Activated effector memory CD4-positive, alpha-beta T cell treated with Interleukin-2 at 50 U/mL for 16 hours (primary cell): ENCODE results near the gene DEAF1.

Experiments used
- DNase-seq: peaks from one replicate; pipeline ENCODE4 v3.0.0-alpha.2; 2020

Gene DEAF1

GRCh38 chr11:620201-620600 lies 74.8 kb downstream of the DEAF1 start:
- no peak for DNase-seq

- DNase-seq: no peak
These were observed 75.4 kb downstream of the DEAF1 start for GRCh38 chr11:619628-620050.

GRCh38 chr11:618856-619627 lies 76.0 kb downstream of the DEAF1 start:
- DNase-seq: no peak

DNA sequence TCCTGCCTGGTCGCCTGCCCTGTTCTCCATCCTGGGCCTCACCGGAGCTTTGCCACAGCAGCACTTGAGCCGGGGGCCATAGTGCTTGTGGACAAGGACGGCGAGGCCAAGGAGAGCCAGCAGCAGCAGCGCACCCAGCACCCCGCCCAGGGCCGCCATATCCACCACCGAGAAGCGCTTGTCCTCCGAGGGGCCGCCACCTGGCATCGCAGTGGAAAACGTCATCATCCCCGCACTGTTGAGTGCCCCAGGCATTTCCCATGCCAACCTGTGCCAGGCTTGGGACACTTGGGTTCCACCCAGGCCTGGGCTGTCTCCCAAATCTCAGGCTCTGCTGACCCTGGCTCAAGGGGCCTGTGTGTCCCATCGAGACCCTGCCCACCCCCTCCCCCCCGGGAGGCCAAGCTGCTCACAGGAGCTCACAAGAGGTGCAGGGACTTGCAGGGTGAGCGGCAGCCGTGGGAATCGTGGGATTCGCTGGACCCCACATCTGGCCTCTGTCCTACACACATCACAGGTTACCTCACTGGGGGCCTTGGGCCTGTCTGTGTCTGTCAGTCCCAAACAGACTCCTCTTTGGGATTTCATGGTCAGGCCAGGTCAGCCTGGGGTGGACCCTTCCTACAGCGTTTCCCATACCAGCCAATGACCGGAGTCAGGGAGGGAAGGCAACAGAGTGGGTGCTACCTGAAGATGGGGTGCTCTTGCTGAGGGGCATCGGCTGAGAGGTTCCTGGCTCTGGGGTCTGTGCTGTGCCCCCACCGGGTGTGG lies 76.9 kb downstream of the DEAF1 start:
- DNase-seq: no peak

DNA sequence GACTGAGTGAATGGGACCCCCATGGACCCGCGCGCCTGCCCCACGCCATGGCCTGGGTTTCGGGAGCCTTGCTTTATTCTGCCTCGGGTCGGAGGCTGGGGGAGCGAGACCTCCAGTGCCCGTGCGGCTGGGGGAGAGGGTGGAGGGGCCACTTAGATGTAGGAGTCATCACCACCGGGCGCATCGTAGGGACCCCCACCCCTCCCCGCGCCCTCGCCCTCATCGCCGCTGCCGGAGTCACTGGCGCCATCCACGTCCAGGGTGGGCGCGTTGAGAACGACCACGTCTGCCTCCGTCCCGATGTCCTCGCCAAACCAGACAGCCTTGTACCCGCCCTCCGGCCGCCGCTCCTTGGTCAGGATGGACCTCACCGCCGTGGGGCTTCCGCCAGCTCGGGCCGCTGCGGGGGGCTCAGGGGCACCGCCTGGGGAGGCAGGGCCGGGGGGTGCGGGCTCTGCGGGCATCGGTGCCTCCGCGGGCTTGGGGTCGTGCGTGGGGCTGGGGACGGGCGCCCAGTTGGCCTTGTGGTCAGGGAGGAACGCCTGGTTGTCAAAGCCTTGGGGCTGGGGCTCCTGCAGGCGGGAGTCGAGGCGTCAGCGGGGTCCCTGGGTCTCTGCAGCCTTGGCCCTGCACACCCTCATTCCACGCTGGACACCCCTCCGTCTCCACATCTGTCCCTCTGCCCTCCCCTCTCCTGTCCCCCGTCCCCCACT lies 77.7 kb downstream of the DEAF1 start:
- no peak for DNase-seq

DNA sequence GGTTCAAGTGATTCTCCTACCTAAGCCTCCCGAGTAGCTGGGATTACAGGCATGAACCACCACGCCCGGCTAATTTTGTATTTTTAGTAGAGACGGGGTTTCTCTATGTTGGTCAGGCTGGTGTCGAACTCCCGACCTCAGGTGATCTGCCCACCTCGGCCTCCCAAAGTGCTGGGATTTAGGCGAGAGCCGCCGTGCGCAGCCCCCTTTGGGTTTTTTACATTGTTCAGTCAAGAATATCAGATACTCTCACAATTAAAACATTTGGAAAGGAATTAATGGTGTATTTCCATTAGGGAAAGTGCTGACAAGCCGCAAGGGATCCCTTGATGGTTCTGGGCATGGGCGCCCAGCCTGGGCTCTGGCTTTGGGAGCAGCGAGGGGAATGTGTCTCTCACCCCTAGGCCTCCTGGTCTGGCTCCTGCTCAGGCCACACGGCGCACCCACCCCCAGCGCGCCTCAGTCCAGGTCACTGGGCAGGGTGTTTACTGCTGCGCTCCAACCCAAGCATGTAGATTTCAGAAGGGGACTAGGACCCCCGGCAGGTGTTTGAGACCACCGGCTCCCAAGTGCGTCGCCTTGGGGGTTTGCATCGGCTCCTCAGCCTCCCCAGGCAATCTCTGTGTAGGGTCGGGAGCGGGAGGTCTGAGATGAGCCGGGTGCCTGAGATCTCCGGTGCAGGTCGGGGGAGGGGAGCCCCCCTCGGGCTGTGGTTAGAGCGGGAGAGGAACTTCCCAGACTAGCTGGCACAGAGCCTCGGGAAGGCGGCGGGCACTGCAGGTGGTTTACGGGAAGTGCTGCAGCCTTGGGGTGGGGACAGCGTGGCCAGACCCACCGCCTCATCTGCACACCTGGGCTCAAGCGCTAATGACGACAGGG lies 78.5 kb downstream of the DEAF1 start:
- DNase-seq: no peak

GRCh38 chr11:615504-616319 lies 79.3 kb downstream of the DEAF1 start, which contains the start of gene IRF7:
Gene IRF7, minus strand, starts transcription at chr11:615950. Its CDS starts 586 bp downstream, at chr11:615364.
- peak; percentile 82 for DNase-seq

- DNase-seq: no peak
These were observed 80.2 kb downstream of the DEAF1 start for GRCh38 chr11:614623-615503.

DNA sequence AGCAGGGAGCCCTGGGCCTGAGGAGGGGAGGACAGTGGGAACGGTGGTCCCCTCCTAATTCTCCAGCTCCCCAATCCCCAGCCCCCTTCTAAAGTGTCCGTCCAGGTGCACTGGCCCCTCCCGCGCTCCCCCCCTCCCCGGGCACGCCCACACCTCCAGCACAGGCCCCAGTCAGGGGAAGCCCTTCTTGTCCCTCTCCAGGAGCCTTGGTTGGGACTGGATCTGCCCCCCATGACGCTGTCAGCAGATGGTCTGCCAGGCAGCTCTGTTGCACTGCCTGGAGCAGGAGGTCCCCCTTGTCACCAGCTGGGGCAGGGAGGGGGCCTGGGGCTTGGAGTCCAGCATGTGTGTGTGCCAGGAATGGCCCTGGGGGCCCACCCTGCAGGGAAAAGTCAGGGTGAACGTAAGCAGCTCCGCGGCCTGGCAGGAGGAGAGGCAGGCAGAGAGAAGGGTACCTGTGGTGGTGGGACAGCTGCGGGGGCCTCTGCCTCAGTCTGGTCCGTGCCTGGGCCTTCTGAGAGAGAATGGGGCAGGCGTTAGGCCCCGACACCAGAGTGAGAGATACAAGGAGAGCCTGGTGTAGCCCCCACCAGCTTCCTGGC lies 80.9 kb downstream of the DEAF1 start:
- no peak for DNase-seq

GRCh38 chr11:613369-613968 lies 81.6 kb downstream of the DEAF1 start:
- peak; percentile 61 for DNase-seq

- no peak for DNase-seq
These were observed 82.1 kb downstream of the DEAF1 start for GRCh38 chr11:612961-613300.

DNA sequence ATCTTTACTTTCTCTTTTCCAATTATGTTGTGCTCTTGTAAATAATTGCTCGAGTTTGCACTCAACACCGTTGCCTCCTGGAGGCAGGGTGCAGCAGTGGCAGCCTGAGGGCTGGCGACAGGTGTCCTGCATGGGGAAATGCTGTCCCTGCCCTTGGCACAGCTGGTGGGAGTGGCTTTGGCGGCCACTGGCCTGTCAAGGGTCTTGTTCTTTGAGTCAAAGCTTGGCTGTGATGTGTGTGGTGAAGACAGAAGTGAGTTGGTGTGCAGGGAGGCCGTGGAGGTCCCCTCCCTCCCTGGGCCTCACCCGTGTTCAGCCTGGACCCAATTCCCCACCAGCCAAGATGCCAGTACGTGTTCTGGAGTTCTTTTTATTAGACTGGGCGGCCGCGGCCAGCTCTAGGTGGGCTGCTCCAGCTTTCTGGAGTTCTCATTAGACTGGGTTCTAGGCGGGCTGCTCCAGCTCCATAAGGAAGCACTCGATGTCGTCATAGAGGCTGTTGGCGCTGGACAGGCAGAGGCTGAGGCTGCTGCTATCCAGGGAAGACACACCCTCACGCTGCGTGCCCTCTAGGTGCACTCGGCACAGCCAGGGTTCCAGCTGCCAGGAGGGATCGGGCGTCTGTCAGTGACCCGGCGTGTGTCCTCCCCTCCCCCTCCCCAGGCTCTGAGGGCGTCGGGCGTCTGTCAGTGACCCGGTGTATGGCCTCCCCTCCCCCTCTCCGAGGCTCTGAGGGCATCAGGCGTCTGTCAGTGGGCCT lies 82.6 kb downstream of the DEAF1 start:
- DNase-seq: no peak

DNA sequence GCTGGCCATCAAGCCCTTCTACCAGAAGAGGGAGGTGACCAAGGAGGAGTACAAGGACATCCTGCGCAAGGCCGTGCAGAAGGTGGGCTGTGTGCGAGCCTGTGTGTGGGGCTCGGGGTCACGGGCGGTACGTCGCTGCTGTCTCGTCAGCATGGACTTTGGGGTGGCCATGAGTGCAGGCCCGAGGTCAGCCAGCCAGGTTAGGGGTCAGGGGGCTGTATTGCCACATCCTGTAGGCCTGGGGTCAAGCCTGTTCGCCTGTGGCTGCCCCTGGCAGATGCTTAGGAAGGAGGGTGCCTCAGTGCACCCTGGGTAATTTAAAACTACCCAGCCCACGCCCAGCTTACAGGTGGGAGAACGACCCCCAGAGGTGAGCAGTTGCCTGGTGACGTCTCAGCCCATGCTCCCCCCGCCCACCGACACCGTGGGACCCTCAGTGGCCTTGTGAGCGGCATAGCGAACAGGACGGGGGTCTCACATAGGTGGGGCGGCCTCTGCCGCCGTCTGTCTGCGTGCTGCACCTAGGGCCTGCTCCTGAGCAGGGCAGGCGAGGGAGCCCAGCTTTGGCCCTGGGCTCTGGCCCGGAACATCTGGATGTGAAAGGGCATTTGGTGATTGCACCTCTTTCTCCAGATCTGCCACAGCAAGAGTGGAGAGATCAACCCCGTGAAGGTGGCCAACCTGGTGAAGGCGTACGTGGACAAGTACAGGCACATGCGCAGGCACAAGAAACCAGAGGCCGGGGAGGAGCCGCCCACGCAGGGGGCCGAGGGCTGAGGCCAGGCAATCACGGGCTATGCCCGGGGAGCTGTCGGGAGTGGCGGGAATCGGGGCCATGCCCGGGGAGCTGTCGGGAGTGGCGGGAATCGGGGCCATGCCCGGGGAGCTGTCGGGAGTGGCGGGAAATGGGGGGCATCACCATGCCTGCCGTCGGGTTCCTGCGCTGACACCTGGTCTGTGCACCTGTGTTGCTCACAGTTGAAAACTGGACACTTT lies 83.7 kb downstream of the DEAF1 start:
- no peak for DNase-seq

GRCh38 chr11:610146-610801 lies 84.7 kb downstream of the DEAF1 start:
- no peak for DNase-seq

DNA sequence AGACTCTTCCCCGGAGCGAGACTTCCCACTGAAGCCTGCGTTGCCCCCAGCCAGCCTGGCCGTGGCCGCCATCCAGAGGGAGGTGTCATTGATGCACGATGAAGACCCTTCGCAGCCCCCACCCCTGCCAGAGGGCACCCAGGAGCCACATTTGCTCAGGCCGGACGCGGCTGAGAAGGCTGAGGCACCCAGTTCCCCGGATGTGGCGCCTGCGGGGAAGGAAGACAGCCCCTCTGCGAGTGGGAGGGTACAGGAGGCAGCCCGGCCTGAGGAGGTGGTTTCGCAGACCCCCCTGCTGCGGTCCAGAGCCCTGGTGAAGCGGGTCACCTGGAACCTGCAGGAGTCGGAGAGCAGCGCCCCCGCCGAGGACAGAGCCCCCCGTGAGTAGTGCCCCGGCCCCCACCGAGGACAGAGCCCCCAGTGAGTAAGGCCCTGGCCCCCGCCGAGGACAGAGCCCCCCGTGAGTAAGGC lies 85.6 kb downstream of the DEAF1 start:
- DNase-seq: no peak

- no peak for DNase-seq
These were observed 86.2 kb downstream of the DEAF1 start for GRCh38 chr11:608791-609251.
